HCT116 (cell line): ENCODE measurements around the gene PAQR6. TPM values are rescaled to one million over a fixed set of nuclear protein-coding genes. Genes with fewer than 3 reads are reported as not detected.

Experiments used
- ATAC-seq: fragments of 200-7000 bp; cut with Tn5 transposase; 2 replicates; pipeline ENCODE4 v1.9.1; 2020; ENCODE audit warnings: mild to moderate bottlenecking, moderate library complexity
- BruUV-seq: library from RNA; stranded (reverse); fragments of 400-500 nt; replicated peaks from 2 replicates; lab custom pipeline; 2021; lab: Mats Ljungman, UMichigan
- CTCF ChIA-PET: fragments of 300-600 bp; sonication (Branson Sonifier 250); formaldehyde crosslinking; loops from one replicate; lab custom pipeline; 2021; ENCODE audit warnings: antibody characterized with exemption; lab: Charles Lee
- POLR2A ChIA-PET: fragments of 300-600, 350-600 bp; sonication (Branson Sonifier 250); formaldehyde crosslinking; loops from one replicate; lab custom pipeline; 2021; ENCODE audit warnings: antibody characterized with exemption; lab: Charles Lee
- RAD21 ChIA-PET, 2 experiments: fragments of 300-600 bp; sonication (Branson Sonifier 250); formaldehyde crosslinking; loops; one replicate each; lab custom pipeline; 2023; ENCODE audit warnings: low total read pairs in 2 of 2; ENCODE audit not compliant: uncharacterized antibody in 2 of 2, unreplicated experiment in 2 of 2, low non-redundant PET in 1 of 2; lab: Charles Lee
- DNase-seq: peaks from one replicate; pipeline ENCODE4 v3.0.0-alpha.2; 2010; ENCODE audit warnings: low read depth, low spot score
- H2AFZ ChIP-seq: fragments of 200-600 bp; shearing (Covaris generic), sonication (generic); 2 replicates; pipeline ENCODE4 v1.6.1; 2017; ENCODE audit warnings: low read depth, mixed run types, mixed read lengths, antibody characterized with exemption, low read length; ENCODE audit not compliant: poor library complexity, severe bottlenecking
- H3K27ac ChIP-seq: 2 replicates; pipeline ENCODE4 v1.5.1; 2012; ENCODE audit warnings: low read depth, low read length
- H3K27me3 ChIP-seq: fragments of 200-600 bp; sonication (generic); 2 replicates; pipeline ENCODE4 v1.6.1; 2016; ENCODE audit warnings: mixed run types, low read length, mixed read lengths; ENCODE audit not compliant: insufficient read depth
- H3K36me3 ChIP-seq, 2 experiments: fragments of 200-500 bp in 1 of 2; fragments of 200-600 bp in 1 of 2; sonication (Bioruptor generic) in 1 of 2; sonication (generic) in 1 of 2; 2 replicates each; pipeline versions ENCODE4 v1.5.1 to v1.6.1; 2014 to 2016; ENCODE audit warnings: low read length in 2 of 2, inconsistent platforms in 1 of 2, mixed read lengths in 1 of 2, mixed run types in 1 of 2; ENCODE audit not compliant: insufficient read depth in 2 of 2, control insufficient read depth in 1 of 2
- H3K4me1 ChIP-seq, 2 experiments: fragments of 200-600 bp in 1 of 2; sonication (generic) in 1 of 2; 2 replicates each; pipeline versions ENCODE4 v1.5.1 to v1.6.1; 2012 to 2017; ENCODE audit warnings: low read length in 2 of 2, inconsistent platforms in 1 of 2, mild to moderate bottlenecking in 1 of 2, mixed read lengths in 1 of 2, mixed run types in 1 of 2, moderate library complexity in 1 of 2; ENCODE audit not compliant: insufficient read depth in 2 of 2, control insufficient read depth in 1 of 2
- H3K4me2 ChIP-seq: fragments of 200-600 bp; sonication (generic); 2 replicates; pipeline ENCODE4 v1.6.1; 2017; ENCODE audit warnings: mixed run types, low read length, mixed read lengths
- H3K4me3 ChIP-seq, 2 experiments: fragments of 200-600 bp in 1 of 2; sonication (generic) in 1 of 2; replicated peaks in 1 of 2; 2 replicates each; pipeline ENCODE4 v1.5.1; 2011 to 2016; ENCODE audit warnings: low read length in 2 of 2, control low read depth in 1 of 2, low read depth in 1 of 2, mild to moderate bottlenecking in 1 of 2, mixed read lengths in 1 of 2, mixed run types in 1 of 2
- H3K79me2 ChIP-seq: fragments of 200-600 bp; sonication (generic); 2 replicates; pipeline ENCODE4 v1.6.1; 2017; ENCODE audit warnings: mild to moderate bottlenecking, mixed run types, low read length, moderate library complexity, mixed read lengths; ENCODE audit not compliant: insufficient read depth
- H3K9ac ChIP-seq: fragments of 200-600 bp; sonication (generic); 2 replicates; pipeline ENCODE4 v1.6.1; 2016; ENCODE audit warnings: low read length, mixed read lengths
- H3K9me2 ChIP-seq: fragments of 200-600 bp; sonication (generic), shearing (Covaris generic); 2 replicates; pipeline ENCODE4 v1.6.1; 2017; ENCODE audit warnings: mixed run types, mild to moderate bottlenecking, moderate library complexity; ENCODE audit not compliant: insufficient read depth
- H3K9me3 ChIP-seq, 2 experiments: fragments of 200-500 bp in 1 of 2; fragments of 200-600 bp in 1 of 2; sonication (Bioruptor generic) in 1 of 2; sonication (generic) in 1 of 2; 2 replicates each; pipeline ENCODE4 v1.6.1; 2014 to 2017; ENCODE audit warnings: low read length in 2 of 2, mixed read lengths in 2 of 2, inconsistent platforms in 1 of 2, low read depth in 1 of 2, mild to moderate bottlenecking in 1 of 2, mixed run types in 1 of 2, moderate library complexity in 1 of 2; ENCODE audit not compliant: control insufficient read depth in 1 of 2, insufficient read depth in 1 of 2
- H4K20me1 ChIP-seq: fragments of 200-600 bp; sonication (generic), shearing (Covaris generic); 2 replicates; pipeline ENCODE4 v1.6.1; 2017; ENCODE audit warnings: mixed run types, mild to moderate bottlenecking, moderate library complexity; ENCODE audit not compliant: insufficient read depth
- ATF3 ChIP-seq: IDR thresholded peaks from 2 replicates; pipeline ENCODE4 v1.6.1; 2012
- CEBPB ChIP-seq: IDR thresholded peaks from 2 replicates; pipeline ENCODE4 v1.6.1; 2012; ENCODE audit warnings: low read depth
- CTCF ChIP-seq, 3 experiments: fragments of 200-600 bp in 1 of 3; sonication (generic) in 1 of 3; IDR thresholded peaks in 2 of 3; conservative IDR thresholded peaks in 1 of 3; 2 replicates each; pipeline ENCODE4 v1.5.1; 2012 to 2017; ENCODE audit warnings: low read depth in 2 of 3, low read length in 2 of 3, antibody characterized with exemption in 1 of 3, borderline replicate concordance in 1 of 3, control low read depth in 1 of 3, mild to moderate bottlenecking in 1 of 3, mixed read lengths in 1 of 3, mixed run types in 1 of 3, moderate library complexity in 1 of 3; ENCODE audit not compliant: insufficient read depth in 1 of 3
- EGR1 ChIP-seq: IDR thresholded peaks from 2 replicates; pipeline ENCODE4 v1.6.1; 2012; ENCODE audit warnings: low read depth
- JUND ChIP-seq: IDR thresholded peaks from 2 replicates; pipeline ENCODE4 v1.6.1; 2012
- POLR2A ChIP-seq: IDR thresholded peaks from 2 replicates; pipeline ENCODE4 v1.7.0; 2011; ENCODE audit warnings: borderline replicate concordance; ENCODE audit not compliant: insufficient read depth, insufficient read length; ENCODE audit errors: extremely low read depth
- SP1 ChIP-seq: IDR thresholded peaks from 2 replicates; pipeline ENCODE4 v1.6.1; 2012; ENCODE audit warnings: low read depth
- TCF7L2 ChIP-seq: IDR thresholded peaks from 2 replicates; pipeline ENCODE4 v1.7.0; 2011; ENCODE audit warnings: borderline replicate concordance, inconsistent platforms; ENCODE audit not compliant: insufficient read depth, insufficient read length; ENCODE audit errors: extremely low read depth
- YY1 ChIP-seq: IDR thresholded peaks from 2 replicates; pipeline ENCODE4 v1.6.1; 2011; ENCODE audit warnings: low read length, low read depth, moderate library complexity, mild to moderate bottlenecking; ENCODE audit not compliant: insufficient replicate concordance; ENCODE audit errors: extremely low read depth
- ZFX ChIP-seq: fragments of 450-650 bp; IDR thresholded peaks from 2 replicates; pipeline ENCODE4 v1.6.1; 2017
- ZNF274 ChIP-seq: fragments of 200-500 bp; sonication (Bioruptor generic); IDR thresholded peaks from 2 replicates; pipeline ENCODE4 v1.6.1; 2014; ENCODE audit warnings: mild to moderate bottlenecking, low read depth, low read length, inconsistent platforms
- intact Hi-C: fragments of 100-400 bp; cut with micrococcal nuclease; formaldehyde crosslinking; loops from 2 replicates; pipeline ENCODE4 v1.10.0; 2022
- total RNA-seq: library from RNA; stranded (reverse); gene quantifications from one replicate; pipeline ENCODE4 v1.2.1, GENCODE V29; 2021; ENCODE audit not compliant: unreplicated experiment

The PAQR6 gene
- total RNA-seq, 1 experiment from 2014 or later: 10.9 TPM

DNA sequence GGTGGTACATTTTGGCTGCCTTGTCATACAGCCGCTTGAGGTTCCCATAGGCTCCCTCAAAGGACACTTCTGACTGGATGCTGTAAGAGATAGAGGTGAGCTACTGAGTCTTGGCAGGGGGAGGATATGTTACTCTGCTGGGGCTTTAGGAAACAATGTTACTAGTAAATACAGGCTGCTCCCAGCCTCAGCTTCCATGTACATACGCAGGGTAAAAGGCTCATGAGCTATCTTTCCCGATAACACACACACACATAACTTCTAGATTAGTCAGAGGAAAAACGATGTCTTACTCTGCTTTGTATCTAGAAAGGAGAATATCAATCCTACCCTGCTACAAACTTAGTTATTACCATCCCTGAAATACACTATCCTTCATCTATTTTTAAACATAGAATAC, 20.5 kb upstream of the PAQR6 start:
- DNase-seq (no peak), ATAC-seq (no peak)
- Histone ChIP-seq H3K4me3 (no peak overlapping the region), H3K9me2 (no peaks in the 10 kb centered on the region), H2AFZ (no peak overlapping the region), H3K4me2 (no peak overlapping the region), H3K36me3 (peaks cover 58 to 72% of the 10 kb centered on the region in 2 experiments), H4K20me1 (no peaks in the 10 kb centered on the region; the same call in 1 of the 2 replicates), H3K27ac (no peak overlapping the region), H3K79me2 (peaks cover 19% of the 10 kb centered on the region; the same call in 1 of the 2 replicates), H3K9me3 (no peaks in the 10 kb centered on the region), H3K27me3 (no peaks in the 10 kb centered on the region), H3K4me1 (peaks cover 0 to 5% of the 10 kb centered on the region in 2 experiments; a peak in 2 of 4 replicates), H3K9ac (no peak overlapping the region)
- ChIA-PET RAD21 (no interaction called here), POLR2A (no interaction called here), CTCF (no interaction called here)
- TF ChIP-seq YY1: no peak
- no peak for TF ChIP-seq ZNF274
- no peak for TF ChIP-seq CEBPB
- no peak for TF ChIP-seq SP1
- TF ChIP-seq EGR1: no peak
- no peak for TF ChIP-seq JUND
- BruUV-seq: no TSS peak
- intact Hi-C loops: no loop called here

DNA sequence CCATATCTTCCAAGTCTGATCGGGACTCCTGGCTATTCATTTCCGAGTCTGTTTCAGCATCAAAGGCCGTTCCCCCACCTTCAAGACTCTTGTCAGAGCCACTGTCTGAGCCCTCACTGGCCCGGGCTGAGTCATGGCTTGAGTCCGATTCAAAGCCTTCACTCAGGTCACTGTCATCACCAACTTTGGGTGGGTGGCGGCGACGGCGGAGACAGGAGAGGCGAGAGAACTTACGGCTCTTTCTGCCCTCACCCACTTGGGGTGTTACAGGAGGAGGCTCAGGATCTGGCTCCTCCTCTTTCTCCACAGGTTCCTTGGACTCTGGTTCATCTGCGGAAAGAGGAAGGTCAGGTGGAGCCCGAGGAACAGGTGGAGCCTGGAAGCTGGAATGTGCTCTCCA, 18.2 kb upstream of the PAQR6 start:
- peaks cover 56 to 70% of the 10 kb centered on the region in 2 experiments for H3K36me3 ChIP-seq
- H3K4me3 ChIP-seq: no peak overlapping the region
- ChIA-PET POLR2A (no interaction called here), CTCF (interaction anchor here (0.7 kb wide), 1 partner anchor 13 kb away, joined by 3 read pairs; no protein-coding TSS in a partner anchor), RAD21 (no interaction called here)
- H3K9me3 ChIP-seq: no peaks in the 10 kb centered on the region
- TSS peak; percentile 47 for BruUV-seq
- H3K4me1 ChIP-seq: peaks cover 0 to 16% of the 10 kb centered on the region in 2 experiments; a peak in 2 of 4 replicates
- ATAC-seq: no peak
- H3K4me2 ChIP-seq: no peak overlapping the region
- peaks cover 23% of the 10 kb centered on the region; the same call in 1 of the 2 replicates for H3K79me2 ChIP-seq
- no peaks in the 10 kb centered on the region for H3K27me3 ChIP-seq
- no peaks in the 10 kb centered on the region; the same call in 1 of the 2 replicates for H4K20me1 ChIP-seq
- no peak overlapping the region for H3K9ac ChIP-seq
- no peak overlapping the region for H2AFZ ChIP-seq
- TF ChIP-seq ATF3 (no peak), TCF7L2 (no peak), CEBPB (no peak), ZFX (no peak), EGR1 (no peak), POLR2A (no peak), CTCF (IDR thresholded peaks at IDR 0.05 in 2 of 3, conservative IDR thresholded peaks at IDR 0.05 in 1 of 3; ENCODE audit: borderline replicate concordance in 1 of 3, insufficient read depth in 1 of 3, low read depth in 2 of 3, low read length in 2 of 3) (no peak)
- TF ChIP-seq, all 23 proteins: peak for 0
- intact Hi-C loops: no loop called here
- DNase-seq: no peak
- Histone ChIP-seq H3K9me2 (no peaks in the 10 kb centered on the region), H3K27ac (no peak overlapping the region)
